ENCODE results near the gene TPPP2. TPM values are rescaled to one million over a fixed set of nuclear protein-coding genes. Genes with fewer than 3 reads are reported as not detected.
A peak's percentile ranks its signal among the peaks of the same experiment; 100 is the strongest.

TPPP2 gene
- total RNA-seq, 4 donors from 2014 or later = 0.67 TPM; not detected in 3

DNA sequence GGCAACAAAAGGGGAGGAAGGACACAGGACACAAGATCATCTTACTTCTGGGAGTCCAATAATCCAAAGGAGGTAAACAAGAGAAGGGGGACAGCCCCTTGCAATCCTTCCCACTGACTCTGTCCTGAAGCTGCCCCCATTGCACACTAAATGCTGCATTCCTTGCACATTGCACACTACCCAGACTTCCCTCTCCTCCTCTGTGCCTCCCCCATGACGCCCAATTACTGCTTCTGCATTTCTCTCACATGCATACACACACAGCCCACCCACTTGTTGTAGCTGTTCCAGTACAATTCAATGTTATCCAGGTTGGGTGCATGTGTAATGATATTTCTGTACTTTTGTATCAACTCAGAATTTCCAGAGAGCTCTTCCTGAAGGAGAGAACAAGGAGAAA lies 10.7 kb upstream of the TPPP2 start:
- intact Hi-C loops (cut with DNase I; ENCODE audit: low total_unique reads) = no loop called here
- peaks cover 3 to 4% of the 10 kb centered on the region in 2 donors for H3K4me1 ChIP-seq
- TF ChIP-seq POLR2A (IDR thresholded peaks at IDR 0.05) = no peak
- TF ChIP-seq, protein P1, sequence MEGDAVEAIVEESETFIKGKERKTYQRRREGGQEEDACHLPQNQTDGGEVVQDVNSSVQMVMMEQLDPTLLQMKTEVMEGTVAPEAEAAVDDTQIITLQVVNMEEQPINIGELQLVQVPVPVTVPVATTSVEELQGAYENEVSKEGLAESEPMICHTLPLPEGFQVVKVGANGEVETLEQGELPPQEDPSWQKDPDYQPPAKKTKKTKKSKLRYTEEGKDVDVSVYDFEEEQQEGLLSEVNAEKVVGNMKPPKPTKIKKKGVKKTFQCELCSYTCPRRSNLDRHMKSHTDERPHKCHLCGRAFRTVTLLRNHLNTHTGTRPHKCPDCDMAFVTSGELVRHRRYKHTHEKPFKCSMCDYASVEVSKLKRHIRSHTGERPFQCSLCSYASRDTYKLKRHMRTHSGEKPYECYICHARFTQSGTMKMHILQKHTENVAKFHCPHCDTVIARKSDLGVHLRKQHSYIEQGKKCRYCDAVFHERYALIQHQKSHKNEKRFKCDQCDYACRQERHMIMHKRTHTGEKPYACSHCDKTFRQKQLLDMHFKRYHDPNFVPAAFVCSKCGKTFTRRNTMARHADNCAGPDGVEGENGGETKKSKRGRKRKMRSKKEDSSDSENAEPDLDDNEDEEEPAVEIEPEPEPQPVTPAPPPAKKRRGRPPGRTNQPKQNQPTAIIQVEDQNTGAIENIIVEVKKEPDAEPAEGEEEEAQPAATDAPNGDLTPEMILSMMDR (IDR thresholded peaks at IDR 0.05) = no peak
- DNase-seq = no peak
- no peaks in the 10 kb centered on the region for H3K36me3 ChIP-seq
- no peaks in the 10 kb centered on the region for H3K27me3 ChIP-seq
- no peak overlapping the region for H3K4me3 ChIP-seq
- no peaks in the 10 kb centered on the region for H3K9me3 ChIP-seq
- peak overlapping the region in 1 of 2 donors; percentile 0 for H3K27ac ChIP-seq

DNA sequence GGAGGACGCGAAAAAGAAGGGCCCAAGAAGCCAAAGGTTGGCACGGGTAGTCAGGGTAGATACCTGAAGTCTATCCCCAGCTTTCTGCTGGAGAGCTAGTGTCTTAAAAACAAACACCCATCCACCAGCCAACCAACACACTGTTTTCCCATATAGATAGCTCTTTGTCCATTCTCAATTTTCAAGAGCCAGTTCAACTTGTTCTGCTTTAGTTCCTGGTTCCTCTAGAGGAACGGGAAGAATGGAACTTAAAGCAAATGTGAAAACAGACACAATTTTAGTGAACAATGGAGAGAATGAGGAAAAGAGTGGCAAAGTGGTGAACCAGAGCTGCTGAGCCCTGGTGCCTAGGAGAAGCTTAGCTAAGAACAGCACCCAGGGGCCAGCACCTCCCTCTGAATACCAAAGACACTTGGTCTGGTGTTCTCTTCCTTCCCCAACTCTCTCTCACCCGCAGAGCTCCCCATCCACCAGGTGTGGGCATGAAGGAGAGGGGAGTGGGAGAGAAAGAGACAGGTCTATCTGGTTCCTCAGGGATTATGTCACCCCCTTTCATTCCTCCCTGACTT lies 9.0 kb upstream of the TPPP2 start:
- Histone ChIP-seq H3K9me3 (no peaks in the 10 kb centered on the region), H3K36me3 (no peaks in the 10 kb centered on the region), H3K4me3 (no peak overlapping the region), H3K27me3 (no peaks in the 10 kb centered on the region), H3K4me1 (peaks cover 0 to under 1% of the 10 kb centered on the region in 2 donors), H3K27ac (peak overlapping the region in 1 of 2 donors; percentile 99)
- no peak for DNase-seq
- intact Hi-C loops (cut with DNase I; ENCODE audit: low total_unique reads) = no loop called here
- TF ChIP-seq, protein P1 (IDR thresholded peaks at IDR 0.05) = no peak
- no peak for TF ChIP-seq POLR2A (IDR thresholded peaks at IDR 0.05)

DNA sequence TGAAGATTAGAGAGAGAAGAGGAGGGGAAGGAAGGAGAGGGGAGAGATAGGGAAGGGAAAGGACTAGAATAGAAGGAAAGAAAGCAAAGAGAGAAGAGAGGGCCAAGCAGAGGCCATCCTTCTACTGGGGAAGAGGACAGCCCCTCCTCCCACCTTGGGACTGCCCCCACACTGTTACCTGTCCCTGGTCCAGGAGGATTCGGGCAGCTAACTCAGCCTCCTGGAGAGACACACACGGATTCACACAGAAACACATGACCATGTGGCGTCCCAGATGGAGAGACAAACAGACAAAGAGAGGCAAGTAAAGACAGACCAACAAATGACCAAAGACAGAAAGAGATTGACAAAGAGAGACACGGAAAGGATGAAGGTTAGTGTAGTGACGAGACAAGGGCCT lies 7.3 kb upstream of the TPPP2 start:
- TF ChIP-seq, protein P1 (IDR thresholded peaks at IDR 0.05) = no peak
- no peak for TF ChIP-seq POLR2A (IDR thresholded peaks at IDR 0.05)
- H3K36me3 ChIP-seq = no peaks in the 10 kb centered on the region
- no peaks in the 10 kb centered on the region for H3K27me3 ChIP-seq
- peaks cover 5 to 12% of the 10 kb centered on the region in 2 donors for H3K4me1 ChIP-seq
- DNase-seq = no peak
- intact Hi-C loops (cut with DNase I; ENCODE audit: low total_unique reads) = no loop called here
- no peaks in the 10 kb centered on the region for H3K9me3 ChIP-seq
- H3K27ac ChIP-seq = peak overlapping the region; percentile 99
- H3K4me3 ChIP-seq = peak overlapping the region; percentile 84 to 96

DNA sequence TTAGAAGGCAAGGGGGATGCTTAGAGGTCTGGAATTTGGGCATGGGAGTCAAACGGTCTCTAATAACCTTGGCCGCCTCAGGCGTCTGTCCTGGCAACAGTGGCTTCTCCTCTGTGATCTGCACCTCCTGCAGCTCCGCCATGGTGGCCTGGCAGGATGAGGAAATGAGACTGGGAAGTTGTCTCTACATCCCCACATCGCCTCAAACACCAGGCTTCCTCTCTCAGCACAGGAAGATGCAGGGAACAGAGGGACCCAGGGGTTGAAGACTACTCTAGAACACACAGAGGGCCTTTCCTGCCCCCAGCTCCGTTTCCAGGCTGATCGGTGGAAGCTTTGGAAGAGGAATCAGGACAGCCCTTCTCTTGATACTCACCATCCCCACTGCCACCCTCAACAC lies 6.8 kb upstream of the TPPP2 start:
- Histone ChIP-seq H3K9me3 (no peaks in the 10 kb centered on the region), H3K4me1 (peaks cover 5 to 12% of the 10 kb centered on the region in 2 donors), H3K36me3 (no peaks in the 10 kb centered on the region), H3K4me3 (peak overlapping the region; percentile 84 to 96), H3K27ac (peak overlapping the region; percentile 99), H3K27me3 (no peaks in the 10 kb centered on the region)
- intact Hi-C loops (cut with DNase I; ENCODE audit: low total_unique reads) = no loop called here
- DNase-seq = no peak
- TF ChIP-seq, protein P1 (IDR thresholded peaks at IDR 0.05) = no peak
- no peak for TF ChIP-seq POLR2A (IDR thresholded peaks at IDR 0.05)

DNA sequence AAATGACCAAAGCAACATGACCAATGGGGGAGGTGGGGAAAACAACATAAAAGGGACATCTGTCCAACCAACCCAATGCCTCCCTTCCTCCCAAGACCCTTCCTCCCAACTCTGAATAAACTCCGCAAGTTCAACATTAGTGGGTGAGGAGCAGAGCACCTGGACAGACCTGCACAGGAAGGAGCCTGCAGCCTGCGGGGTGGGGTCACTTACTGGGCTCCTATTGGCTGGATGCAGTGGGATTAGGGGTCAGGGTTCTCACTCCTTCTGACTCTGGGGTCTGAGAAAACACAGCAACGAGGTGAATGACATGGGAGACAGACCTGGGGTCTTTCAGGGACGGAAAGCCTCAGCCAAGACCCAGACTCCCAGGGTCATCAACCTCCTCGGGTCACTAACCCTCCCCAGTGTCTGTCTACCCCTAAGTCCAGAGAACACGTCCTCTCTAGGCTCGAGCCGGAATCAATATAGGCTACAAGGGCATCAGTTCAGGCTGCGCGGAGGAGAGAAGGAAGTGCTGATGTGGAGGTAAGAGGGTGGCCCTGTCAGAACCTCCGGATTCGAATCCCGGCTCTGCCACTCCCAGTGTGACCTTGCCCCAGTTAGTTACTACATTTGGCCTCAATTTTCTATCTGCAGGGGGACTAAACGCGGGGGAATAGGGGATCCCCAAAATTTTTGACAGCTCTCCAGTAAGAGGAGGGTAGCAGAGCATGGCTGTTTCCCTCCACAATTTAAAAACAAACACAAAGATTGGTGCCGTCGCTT lies 6.0 kb upstream of the TPPP2 start:
- TF ChIP-seq, protein P1 (IDR thresholded peaks at IDR 0.05) = no peak
- no peak for TF ChIP-seq POLR2A (IDR thresholded peaks at IDR 0.05)
- no peak for DNase-seq
- Histone ChIP-seq H3K36me3 (no peaks in the 10 kb centered on the region), H3K4me3 (peak overlapping the region; percentile 84 to 96), H3K27me3 (no peaks in the 10 kb centered on the region), H3K27ac (peak overlapping the region; percentile 99), H3K4me1 (peaks cover 5 to 12% of the 10 kb centered on the region in 2 donors), H3K9me3 (no peaks in the 10 kb centered on the region)
- intact Hi-C loops (cut with DNase I; ENCODE audit: low total_unique reads) = no loop called here
